Ovary (tissue), 9 donors: ENCODE results near the gene ZCCHC10. TPM values are rescaled to one million over a fixed set of nuclear protein-coding genes. Genes with fewer than 3 reads are reported as not detected.
"Not testable (repeated sequence)": the region's sequence is repeated elsewhere in the genome, so short reads cannot be mapped to it uniquely, and the experiment has no call there.

ENCODE experiments used
- DNase-seq, 5 donors: peaks; one replicate each; pipeline ENCODE4 v3.0.0-alpha.2; 2019 to 2020
- H3K27ac ChIP-seq, 2 donors: fragments of 200-600 bp; one replicate each; pipeline versions ENCODE4 v1.5.1 to v1.8.0; 2019 to 2022
- H3K27me3 ChIP-seq: fragments of 200-600 bp; one replicate; pipeline ENCODE4 v1.8.0; 2022
- H3K36me3 ChIP-seq: fragments of 200-600 bp; sonication (generic); one replicate; pipeline ENCODE4 v1.5.1; 2019
- H3K4me1 ChIP-seq: one replicate; pipeline ENCODE4 v1.8.1; 2013; ENCODE audit warnings: mild to moderate bottlenecking, moderate library complexity; ENCODE audit not compliant: insufficient read depth
- H3K4me3 ChIP-seq: fragments of 200-600 bp; sonication (generic); one replicate; pipeline ENCODE4 v1.5.1; 2017
- H3K9me3 ChIP-seq, 2 donors: fragments of 200-600 bp in 1 of 2; sonication (generic) in 1 of 2; one replicate each; pipeline versions ENCODE4 v1.5.1 to v1.8.1; 2013 to 2019; ENCODE audit warnings: mild to moderate bottlenecking in 1 of 2, moderate library complexity in 1 of 2
- EP300 ChIP-seq: sonication (generic); formaldehyde crosslinking; IDR thresholded peaks from one replicate; pipeline ENCODE4 v1.6.1; 2017; ENCODE audit warnings: antibody characterized with exemption
- POLR2A ChIP-seq: fragments of 450-650 bp; IDR thresholded peaks from one replicate; pipeline ENCODE4 v1.6.1; 2017; ENCODE audit warnings: antibody characterized with exemption, mild to moderate bottlenecking, moderate library complexity
- WGBS, 3 donors: extraction: QIAGEN DNeasy Blood & Tissue Kit in 1 of 3; methylation state at CpG; one replicate each; pipeline versions ENCODE4 v1.1.5 to v1.1.7; 2013 to 2017; 5-methylcytosine and 5-hydroxymethylcytosine counted together
- intact Hi-C, 4 donors: fragments of 100-400 bp; cut with DNase I; formaldehyde crosslinking; loops; one replicate each; pipeline versions ENCODE4 v1.11.0 to v1.15.1; 2022 to 2023
- polyA plus RNA-seq, 2 donors: library from polyadenylated mRNA; stranded (reverse); fragments of 200-250 nt in 1 of 2; fragments of 350-450 nt in 1 of 2; fragmentation: Illumina TruSeq in 1 of 2; extraction: RNeasy Lipid Tissue Mini Kit (QIAGEN cat#74804) in 1 of 2; gene quantifications; one replicate each; pipeline ENCODE4 v1.2.3, GENCODE V29; 2013 to 2014
- total RNA-seq, 7 donors: library from RNA; depleted of rRNA in 2 of 7; stranded (reverse); fragments of >200 nt in 2 of 7; fragmentation: NEBNext Ultra II Directional in 3 of 7; extraction: Animal tissue kit (Norgen Biotek cat#: 25700) in 3 of 7; gene quantifications; one replicate each; pipeline versions ENCODE4 v1.1.0 to v1.2.4, GENCODE V29; 2016 to 2023
- TF ChIP-seq, protein P1 (sequence below), 3 donors: fragments of 450-650 bp in 2 of 3; fragments of 200-600 bp in 1 of 3; IDR thresholded peaks; one replicate each; pipeline versions ENCODE4 v1.5.1 to v1.8.0; 2016 to 2022; ENCODE audit warnings: antibody characterized with exemption in 3 of 3, mild to moderate bottlenecking in 1 of 3
- donor health status: DM: no; HTN: no; CAD: no; lungs with moderate emphysema.
- donor health status: DM: no; HTN: no; CAD: no.
- donor health status: Bipolar disorder and iron deficiency.
- donor health status: DM: yes; HTN: yes; CAD: no.
- donor health status: DM: no; HTN: no; CAD: no.
- donor health status: DM: yes; HTN: yes; CAD: no.

ZCCHC10 gene
- total and polyA plus RNA-seq, 9 donors: 13.4 to 19.3 (median 16.2) TPM

DNA sequence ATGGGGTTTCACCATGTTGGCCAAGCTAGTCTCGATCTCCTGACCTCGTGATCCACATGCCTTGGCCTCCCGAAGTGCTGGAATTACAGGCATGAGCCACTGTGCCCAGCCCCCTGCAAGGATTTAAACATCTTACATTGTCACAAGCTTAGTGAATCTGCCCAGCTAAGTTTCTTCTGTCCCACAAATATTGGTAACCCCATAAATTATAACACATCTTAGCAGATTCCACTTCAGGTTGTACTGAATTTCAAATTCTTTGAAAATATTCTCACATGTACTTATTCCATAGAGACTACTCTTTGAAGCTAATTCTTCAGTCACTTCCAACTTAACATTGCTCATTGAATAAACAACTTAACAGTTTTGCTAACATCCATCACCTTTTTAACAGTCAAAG lies 49.5 kb downstream of the ZCCHC10 start:
- no peaks in the 10 kb centered on the region for H3K4me1 ChIP-seq
- no peaks in the 10 kb centered on the region for H3K36me3 ChIP-seq
- no peaks in the 10 kb centered on the region for H3K27me3 ChIP-seq
- no peak for TF ChIP-seq POLR2A
- TF ChIP-seq, protein P1, sequence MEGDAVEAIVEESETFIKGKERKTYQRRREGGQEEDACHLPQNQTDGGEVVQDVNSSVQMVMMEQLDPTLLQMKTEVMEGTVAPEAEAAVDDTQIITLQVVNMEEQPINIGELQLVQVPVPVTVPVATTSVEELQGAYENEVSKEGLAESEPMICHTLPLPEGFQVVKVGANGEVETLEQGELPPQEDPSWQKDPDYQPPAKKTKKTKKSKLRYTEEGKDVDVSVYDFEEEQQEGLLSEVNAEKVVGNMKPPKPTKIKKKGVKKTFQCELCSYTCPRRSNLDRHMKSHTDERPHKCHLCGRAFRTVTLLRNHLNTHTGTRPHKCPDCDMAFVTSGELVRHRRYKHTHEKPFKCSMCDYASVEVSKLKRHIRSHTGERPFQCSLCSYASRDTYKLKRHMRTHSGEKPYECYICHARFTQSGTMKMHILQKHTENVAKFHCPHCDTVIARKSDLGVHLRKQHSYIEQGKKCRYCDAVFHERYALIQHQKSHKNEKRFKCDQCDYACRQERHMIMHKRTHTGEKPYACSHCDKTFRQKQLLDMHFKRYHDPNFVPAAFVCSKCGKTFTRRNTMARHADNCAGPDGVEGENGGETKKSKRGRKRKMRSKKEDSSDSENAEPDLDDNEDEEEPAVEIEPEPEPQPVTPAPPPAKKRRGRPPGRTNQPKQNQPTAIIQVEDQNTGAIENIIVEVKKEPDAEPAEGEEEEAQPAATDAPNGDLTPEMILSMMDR (IDR thresholded peaks at IDR 0.05): no peak
- TF ChIP-seq EP300: no peak
- WGBS, 3 donors: 91 to 93% (median 92%) methylated on average over 3 of the region's 3 CpGs
- no peak overlapping the region for H3K4me3 ChIP-seq
- intact Hi-C loops: no loop called here
- no peaks in the 10 kb centered on the region for H3K9me3 ChIP-seq
- no peak overlapping the region for H3K27ac ChIP-seq
- no peak for DNase-seq

DNA sequence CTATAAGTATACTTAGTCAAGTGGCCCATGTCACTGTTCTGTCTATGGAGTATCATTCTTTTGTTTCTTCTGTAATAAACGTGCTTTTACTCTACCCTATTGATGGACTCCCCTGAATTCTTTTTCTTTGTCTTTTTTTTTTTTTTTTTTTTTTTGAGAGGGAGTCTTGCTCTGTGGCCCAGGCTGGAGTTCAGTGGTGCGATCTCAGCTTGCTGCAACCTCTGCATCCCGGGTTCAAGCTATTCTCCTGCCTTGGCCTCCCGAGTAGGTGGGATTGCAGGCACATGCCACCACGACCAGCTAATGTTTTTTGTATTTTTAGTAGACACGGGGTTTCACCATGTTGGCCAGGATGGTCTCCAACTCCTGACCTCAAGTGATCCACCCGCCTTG lies 53.9 kb downstream of the ZCCHC10 start:
- H3K4me3 ChIP-seq, DNase-seq, H3K4me1 ChIP-seq, H3K27me3 ChIP-seq, intact Hi-C loops, H3K27ac ChIP-seq, H3K36me3 ChIP-seq, H3K9me3 ChIP-seq: not testable (repeated sequence)
- WGBS, 3 donors: 87 to 91% (median 88%) methylated on average over 7 of the region's 7 CpGs

DNA sequence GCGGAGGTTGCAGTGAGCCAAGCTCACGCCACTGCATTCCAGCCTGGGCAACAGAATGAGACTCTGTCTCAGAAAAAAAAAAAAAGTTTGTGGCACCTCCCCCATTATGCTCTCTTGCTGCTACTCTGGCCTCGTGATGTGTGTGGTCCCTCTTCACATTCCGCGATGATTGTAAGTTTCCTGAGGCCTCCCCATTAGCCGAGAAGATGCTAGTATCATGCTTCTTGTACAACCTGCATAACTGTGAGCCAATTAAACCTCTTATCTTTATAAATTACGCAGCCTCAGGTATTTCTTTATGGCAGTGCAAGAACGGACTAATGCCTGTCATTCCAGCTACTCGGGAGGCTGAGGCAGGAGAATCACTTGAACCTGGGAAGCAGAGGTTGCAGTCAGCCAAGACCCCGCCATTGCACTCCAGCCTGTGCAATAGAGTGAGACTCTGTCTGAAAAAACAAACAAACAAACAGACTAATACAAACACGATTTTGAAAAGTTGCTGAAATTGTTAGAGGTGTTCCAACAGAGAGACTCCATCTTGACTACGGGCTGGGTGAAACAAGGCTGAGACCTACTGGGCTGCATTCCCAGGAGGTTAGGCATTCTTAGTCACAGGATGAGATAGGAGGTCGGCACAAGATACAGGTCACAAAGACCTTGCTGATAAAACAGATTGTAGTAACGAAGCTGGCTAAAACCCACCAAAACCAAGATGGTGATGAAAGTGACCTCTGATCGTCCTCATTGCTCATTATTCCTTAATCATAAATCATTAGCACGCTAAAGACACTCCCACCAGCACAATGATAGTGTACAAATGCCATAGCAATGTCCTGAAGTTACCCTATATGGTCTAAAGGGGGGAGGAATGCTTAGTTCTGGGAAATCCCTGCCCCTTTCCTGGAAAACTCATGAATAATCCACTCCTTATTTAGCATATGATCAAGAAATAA lies 54.6 kb downstream of the ZCCHC10 start:
- H3K36me3 ChIP-seq: no peaks in the 10 kb centered on the region
- WGBS, 3 donors: 60 to 71% (median 66%) methylated on average over 16 of the region's 16 CpGs
- no peaks in the 10 kb centered on the region for H3K27me3 ChIP-seq
- H3K4me1 ChIP-seq: no peaks in the 10 kb centered on the region
- TF ChIP-seq POLR2A (no peak), EP300 (no peak)
- TF ChIP-seq, protein P1 (IDR thresholded peaks at IDR 0.05): no peak
- no peaks in the 10 kb centered on the region for H3K9me3 ChIP-seq
- no peak overlapping the region for H3K4me3 ChIP-seq
- no peak for DNase-seq
- intact Hi-C loops: no loop called here
- H3K27ac ChIP-seq: no peak overlapping the region

DNA sequence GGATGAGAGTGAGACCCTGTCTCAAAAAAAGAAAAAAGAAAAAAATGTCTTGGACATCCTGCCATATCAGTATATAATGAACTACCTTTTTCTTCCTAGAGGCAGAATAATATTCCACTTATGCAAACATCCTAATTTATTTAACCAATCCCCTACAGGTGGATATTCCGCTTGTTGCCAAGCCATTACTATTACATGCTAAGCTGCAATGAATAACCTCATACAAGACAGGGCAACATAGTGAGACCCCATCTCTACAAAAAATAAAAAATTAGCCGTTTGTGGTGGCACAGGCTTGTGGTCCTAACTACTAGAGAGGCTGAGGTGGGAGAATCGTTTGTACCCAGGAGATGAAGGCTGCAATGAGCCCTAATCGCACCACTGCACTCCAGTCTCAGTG lies 61.2 kb downstream of the ZCCHC10 start:
- peaks cover 6% of the 10 kb centered on the region for H3K4me1 ChIP-seq
- H3K9me3 ChIP-seq: no peaks in the 10 kb centered on the region
- H3K27ac ChIP-seq: no peak overlapping the region
- no peak for DNase-seq
- intact Hi-C loops: no loop called here
- H3K36me3 ChIP-seq: no peaks in the 10 kb centered on the region
- TF ChIP-seq EP300 (no peak), POLR2A (no peak)
- TF ChIP-seq, protein P1 (IDR thresholded peaks at IDR 0.05): no peak
- no peaks in the 10 kb centered on the region for H3K27me3 ChIP-seq
- WGBS, 3 donors: 90 to 94% (median 92%) methylated on average over 4 of the region's 4 CpGs
- H3K4me3 ChIP-seq: no peak overlapping the region
